HUES6 (cell line): ENCODE data around the gene EPN1.
A peak's percentile ranks its signal among the peaks of the same experiment; 100 is the strongest.

ENCODE experiments used
- H3K27ac ChIP-seq: 2 replicates; pipeline ENCODE4 v1.7.0; 2013; ENCODE audit warnings: low read depth, mild to moderate bottlenecking, low read length, inconsistent platforms
- H3K27me3 ChIP-seq: 2 replicates; pipeline ENCODE4 v1.6.1; 2013; ENCODE audit warnings: low read length; ENCODE audit not compliant: control insufficient read depth, insufficient read depth
- H3K36me3 ChIP-seq: 2 replicates; pipeline ENCODE4 v1.6.1; 2013; ENCODE audit warnings: low read length; ENCODE audit not compliant: control insufficient read depth, insufficient read depth
- H3K4me1 ChIP-seq: 2 replicates; pipeline ENCODE4 v1.6.1; 2013; ENCODE audit warnings: low read length; ENCODE audit not compliant: control insufficient read depth, insufficient read depth
- H3K4me3 ChIP-seq: 2 replicates; pipeline ENCODE4 v1.5.1; 2013; ENCODE audit warnings: low read depth, low read length
- H3K9ac ChIP-seq: one replicate; pipeline ENCODE4 v1.6.1; 2013; ENCODE audit warnings: mild to moderate bottlenecking, low read length
- H3K9me3 ChIP-seq: 2 replicates; pipeline ENCODE4 v1.6.1; 2013; ENCODE audit warnings: low read depth, low read length; ENCODE audit not compliant: control insufficient read depth, insufficient read depth

EPN1 gene

GRCh38 chr19:55654868-55655647 is 20.0 kb upstream of the EPN1 start, which contains the start of gene U2AF2:
Gene U2AF2 (plus strand): TSS chr19:55655035. CDS start chr19:55655105, 70 bp downstream.
- Histone ChIP-seq H3K27ac (peak within 1 kb of the TSS; percentile 100), H3K4me1 (peaks cover 25% of the 10 kb centered on the region), H3K9ac (peak within 1 kb of the TSS; percentile 99), H3K4me3 (peak within 1 kb of the TSS; percentile 97), H3K9me3 (no peaks in the 10 kb centered on the region), H3K36me3 (peaks cover 22% of the 10 kb centered on the region), H3K27me3 (no peaks in the 10 kb centered on the region)

GRCh38 chr19:55655648-55656040 is 19.4 kb upstream of the EPN1 start:
- no peaks in the 10 kb centered on the region for H3K9me3 ChIP-seq
- peaks cover 25% of the 10 kb centered on the region for H3K4me1 ChIP-seq
- no peaks in the 10 kb centered on the region for H3K27me3 ChIP-seq
- peak overlapping the region; percentile 97 for H3K4me3 ChIP-seq
- H3K9ac ChIP-seq = peak overlapping the region; percentile 99
- peaks cover 28% of the 10 kb centered on the region for H3K36me3 ChIP-seq
- H3K27ac ChIP-seq = peak overlapping the region; percentile 100

GRCh38 chr19:55656552-55656951 is 18.5 kb upstream of the EPN1 start:
- Histone ChIP-seq H3K9me3 (no peaks in the 10 kb centered on the region), H3K27ac (no peak overlapping the region), H3K4me1 (peaks cover 25% of the 10 kb centered on the region), H3K9ac (peak overlapping the region; percentile 99), H3K36me3 (peaks cover 37% of the 10 kb centered on the region), H3K27me3 (no peaks in the 10 kb centered on the region), H3K4me3 (peak overlapping the region; percentile 97)

- peak overlapping the region; percentile 42 for H3K9ac ChIP-seq
These were observed 17.9 kb upstream of the EPN1 start for GRCh38 chr19:55656988-55657747.

GRCh38 chr19:55658846-55659459 is 16.1 kb upstream of the EPN1 start:
- Histone ChIP-seq H3K4me3 (no peak overlapping the region), H3K9me3 (no peaks in the 10 kb centered on the region), H3K9ac (no peak overlapping the region), H3K27me3 (no peaks in the 10 kb centered on the region), H3K4me1 (peaks cover 19% of the 10 kb centered on the region), H3K27ac (no peak overlapping the region), H3K36me3 (peaks cover 59% of the 10 kb centered on the region)

More at GRCh38 chr19:55656988-55657747, 17.9 kb upstream of the EPN1 start:
- H3K4me3 ChIP-seq = peak overlapping the region; percentile 97
- no peak overlapping the region for H3K27ac ChIP-seq
- H3K4me1 ChIP-seq = peaks cover 22% of the 10 kb centered on the region
- H3K27me3 ChIP-seq = no peaks in the 10 kb centered on the region
- H3K9me3 ChIP-seq = no peaks in the 10 kb centered on the region
- peaks cover 43% of the 10 kb centered on the region for H3K36me3 ChIP-seq

GRCh38 chr19:55659822-55660221 is 15.2 kb upstream of the EPN1 start:
- H3K36me3 ChIP-seq = peaks cover 67% of the 10 kb centered on the region
- peaks cover 19% of the 10 kb centered on the region for H3K4me1 ChIP-seq

GRCh38 chr19:55660404-55660803 is 14.6 kb upstream of the EPN1 start:
- Histone ChIP-seq H3K9me3 (no peaks in the 10 kb centered on the region), H3K4me3 (no peak overlapping the region), H3K4me1 (peaks cover 19% of the 10 kb centered on the region), H3K36me3 (peaks cover 72% of the 10 kb centered on the region), H3K27ac (no peak overlapping the region), H3K9ac (no peak overlapping the region), H3K27me3 (no peaks in the 10 kb centered on the region)

More at GRCh38 chr19:55659822-55660221, 15.2 kb upstream of the EPN1 start:
- H3K4me3 ChIP-seq = no peak overlapping the region
- H3K9me3 ChIP-seq = no peaks in the 10 kb centered on the region
- no peaks in the 10 kb centered on the region for H3K27me3 ChIP-seq
- H3K27ac ChIP-seq = no peak overlapping the region
- H3K9ac ChIP-seq = no peak overlapping the region

- Histone ChIP-seq H3K9ac (no peak overlapping the region), H3K27me3 (no peaks in the 10 kb centered on the region), H3K36me3 (peaks cover 78% of the 10 kb centered on the region), H3K4me1 (peaks cover 19% of the 10 kb centered on the region), H3K27ac (no peak overlapping the region), H3K4me3 (no peak overlapping the region), H3K9me3 (no peaks in the 10 kb centered on the region)
These were observed 14.0 kb upstream of the EPN1 start for GRCh38 chr19:55660991-55661390.

GRCh38 chr19:55661826-55662225 is 13.2 kb upstream of the EPN1 start:
- no peak overlapping the region for H3K9ac ChIP-seq
- H3K27ac ChIP-seq = no peak overlapping the region
- peaks cover 83% of the 10 kb centered on the region for H3K36me3 ChIP-seq
- H3K27me3 ChIP-seq = no peaks in the 10 kb centered on the region
- H3K4me3 ChIP-seq = no peak overlapping the region
- H3K4me1 ChIP-seq = peaks cover 12% of the 10 kb centered on the region
- H3K9me3 ChIP-seq = no peaks in the 10 kb centered on the region

GRCh38 chr19:55663846-55664536 is 11.0 kb upstream of the EPN1 start:
- H3K4me3 ChIP-seq = no peak overlapping the region
- no peaks in the 10 kb centered on the region for H3K9me3 ChIP-seq
- no peak overlapping the region for H3K9ac ChIP-seq
- H3K4me1 ChIP-seq = no peaks in the 10 kb centered on the region
- H3K27ac ChIP-seq = no peak overlapping the region
- H3K36me3 ChIP-seq = peaks cover 95% of the 10 kb centered on the region
- no peaks in the 10 kb centered on the region for H3K27me3 ChIP-seq
